ENCODE measurements around the gene RAB44.

Gene RAB44

DNA sequence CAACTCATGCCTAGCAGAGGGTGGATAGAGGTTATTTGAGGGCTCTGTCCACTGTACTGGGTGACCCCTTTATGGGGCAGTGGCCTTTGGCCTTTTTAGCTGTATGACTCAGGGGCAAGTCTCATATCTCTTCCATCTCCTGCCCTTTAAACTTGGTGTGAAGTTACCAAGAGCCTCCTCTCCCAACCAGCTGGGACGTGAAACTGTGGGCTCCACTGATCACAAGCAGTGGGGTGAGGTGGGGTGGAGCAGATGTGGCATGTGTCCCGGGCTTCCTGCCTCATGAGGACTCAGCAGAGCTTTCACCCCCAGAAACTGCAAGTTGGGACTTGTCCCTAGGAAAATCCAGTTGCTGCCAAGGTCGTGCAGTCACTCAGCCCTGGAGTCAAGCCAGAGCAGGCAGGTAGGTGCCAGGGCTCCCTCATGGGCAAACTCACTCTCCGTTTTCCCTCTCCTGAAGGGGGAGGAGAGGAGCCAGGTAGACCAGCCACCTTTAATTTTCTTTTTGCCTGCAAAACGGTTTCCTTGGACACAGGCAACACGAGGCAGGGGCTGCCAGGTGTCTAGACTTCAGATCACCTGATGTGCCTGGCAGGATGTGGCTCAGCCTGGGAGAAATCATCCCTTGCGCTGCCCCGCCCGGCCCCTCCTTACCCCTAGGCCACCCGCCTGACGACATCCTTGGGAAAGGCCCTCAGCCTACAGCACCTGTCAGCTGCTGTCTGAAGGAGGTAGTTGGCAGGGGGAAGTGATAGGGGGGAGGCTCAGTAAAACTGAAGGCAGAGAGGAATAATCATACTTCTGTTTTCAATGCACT lies 15.1 kb upstream of the RAB44 start:
- H3K4me1 ChIP-seq (ENCODE audit: control insufficient read depth, insufficient read depth, low read length), result peaks cover 8% of the 10 kb centered on the region

DNA sequence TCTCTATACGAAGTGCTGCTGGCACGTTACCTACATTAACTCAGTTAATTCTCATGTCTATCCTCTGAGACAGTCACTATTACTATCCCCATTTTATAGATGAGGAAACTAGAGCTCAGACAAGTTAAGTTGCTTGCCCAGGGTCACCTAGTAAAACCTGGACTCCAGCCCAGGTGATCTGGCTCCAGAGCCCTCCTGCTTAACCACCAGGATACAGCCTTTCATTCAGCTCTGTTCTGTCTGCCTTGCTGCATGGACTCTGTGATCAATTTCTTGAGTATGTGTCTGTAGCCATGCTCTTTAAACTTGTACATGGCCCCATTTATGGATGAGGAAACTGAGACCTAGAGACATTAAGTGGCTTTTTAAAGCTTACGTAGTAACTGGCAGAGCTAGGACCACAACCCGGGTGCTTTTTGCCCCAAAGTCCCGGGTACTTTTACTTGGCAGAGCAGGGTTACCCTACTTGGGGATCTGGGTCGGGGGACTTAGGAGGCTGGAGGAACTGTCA lies 14.4 kb upstream of the RAB44 start:
- Histone ChIP-seq H3K4me1 (ENCODE audit: control insufficient read depth, insufficient read depth, low read length) (0 out of 2 replicates have a peak, but pooled peaks cover 1% of the 10 kb centered on the region), H3K9me3 (ENCODE audit: control insufficient read depth, insufficient read depth, low read length) (no peaks in the 10 kb centered on the region), H3K27me3 (ENCODE audit: control insufficient read depth, insufficient read depth, low read length) (peaks cover 25% of the 10 kb centered on the region), H3K4me3 (ENCODE audit: low read depth, low read length) (no peak overlapping the region), H3K27ac (ENCODE audit: low read depth, low read length) (no peak overlapping the region), H3K36me3 (ENCODE audit: control insufficient read depth, insufficient read depth, low read length) (peaks cover 32% of the 10 kb centered on the region), H3K9ac (ENCODE audit: low read depth, low read length) (no peak overlapping the region)

More for the DNA sequence above, 15.1 kb upstream of the RAB44 start:
- Histone ChIP-seq H3K27me3 (ENCODE audit: control insufficient read depth, insufficient read depth, low read length) (peaks cover 31% of the 10 kb centered on the region), H3K9me3 (ENCODE audit: control insufficient read depth, insufficient read depth, low read length) (no peaks in the 10 kb centered on the region), H3K36me3 (ENCODE audit: control insufficient read depth, insufficient read depth, low read length) (peaks cover 32% of the 10 kb centered on the region), H3K9ac (ENCODE audit: low read depth, low read length) (no peak overlapping the region), H3K27ac (ENCODE audit: low read depth, low read length) (no peak overlapping the region), H3K4me3 (ENCODE audit: low read depth, low read length) (no peak overlapping the region)

- Histone ChIP-seq H3K27me3 (ENCODE audit: control insufficient read depth, insufficient read depth, low read length) (peaks cover 22% of the 10 kb centered on the region), H3K4me1 (ENCODE audit: control insufficient read depth, insufficient read depth, low read length) (no peaks in the 10 kb centered on the region), H3K9ac (ENCODE audit: low read depth, low read length) (no peak overlapping the region), H3K9me3 (ENCODE audit: control insufficient read depth, insufficient read depth, low read length) (no peaks in the 10 kb centered on the region), H3K4me3 (ENCODE audit: low read depth, low read length) (no peak overlapping the region), H3K36me3 (ENCODE audit: control insufficient read depth, insufficient read depth, low read length) (peaks cover 32% of the 10 kb centered on the region), H3K27ac (ENCODE audit: low read depth, low read length) (no peak overlapping the region)
These were observed 13.8 kb upstream of the RAB44 start for GRCh38 chr6:36683656-36684446.

DNA sequence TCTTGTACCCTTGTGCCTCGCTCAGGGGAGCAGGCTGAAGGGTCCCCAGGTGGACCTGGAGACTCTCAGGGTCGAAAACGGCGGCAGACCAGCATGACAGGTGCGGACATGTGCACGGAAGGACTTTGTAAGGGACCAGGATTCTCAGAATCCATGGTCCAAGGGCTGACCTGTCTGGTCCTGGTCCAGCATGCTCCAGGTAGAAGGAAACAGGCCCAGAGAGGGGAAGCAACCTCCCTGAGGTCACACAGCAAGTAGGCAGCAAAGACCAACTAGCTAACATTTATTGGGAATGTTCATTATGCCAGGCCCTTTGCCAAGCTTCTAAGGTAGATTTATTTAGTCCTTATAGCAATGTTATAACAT lies 13.2 kb upstream of the RAB44 start:
- H3K27ac ChIP-seq (ENCODE audit: low read depth, low read length), result no peak overlapping the region
- H3K9me3 ChIP-seq (ENCODE audit: control insufficient read depth, insufficient read depth, low read length), result no peaks in the 10 kb centered on the region
- no peak overlapping the region for H3K4me3 ChIP-seq (ENCODE audit: low read depth, low read length)
- H3K4me1 ChIP-seq (ENCODE audit: control insufficient read depth, insufficient read depth, low read length), result no peaks in the 10 kb centered on the region
- H3K9ac ChIP-seq (ENCODE audit: low read depth, low read length), result no peak overlapping the region
- peaks cover 32% of the 10 kb centered on the region for H3K36me3 ChIP-seq (ENCODE audit: control insufficient read depth, insufficient read depth, low read length)
- H3K27me3 ChIP-seq (ENCODE audit: control insufficient read depth, insufficient read depth, low read length), result peaks cover 16% of the 10 kb centered on the region

GRCh38 chr6:36685166-36685924 lies 12.3 kb upstream of the RAB44 start:
- Histone ChIP-seq H3K9me3 (ENCODE audit: control insufficient read depth, insufficient read depth, low read length) (no peaks in the 10 kb centered on the region), H3K27ac (ENCODE audit: low read depth, low read length) (no peak overlapping the region), H3K9ac (ENCODE audit: low read depth, low read length) (no peak overlapping the region), H3K4me3 (ENCODE audit: low read depth, low read length) (no peak overlapping the region), H3K27me3 (ENCODE audit: control insufficient read depth, insufficient read depth, low read length) (peaks cover 7% of the 10 kb centered on the region), H3K4me1 (ENCODE audit: control insufficient read depth, insufficient read depth, low read length) (no peaks in the 10 kb centered on the region), H3K36me3 (ENCODE audit: control insufficient read depth, insufficient read depth, low read length) (peaks cover 32% of the 10 kb centered on the region)

- Histone ChIP-seq H3K27me3 (ENCODE audit: control insufficient read depth, insufficient read depth, low read length) (no peaks in the 10 kb centered on the region), H3K4me1 (ENCODE audit: control insufficient read depth, insufficient read depth, low read length) (no peaks in the 10 kb centered on the region), H3K36me3 (ENCODE audit: control insufficient read depth, insufficient read depth, low read length) (peaks cover 32% of the 10 kb centered on the region), H3K4me3 (ENCODE audit: low read depth, low read length) (no peak overlapping the region), H3K9ac (ENCODE audit: low read depth, low read length) (no peak overlapping the region), H3K9me3 (ENCODE audit: control insufficient read depth, insufficient read depth, low read length) (no peaks in the 10 kb centered on the region), H3K27ac (ENCODE audit: low read depth, low read length) (no peak overlapping the region)
These were observed 11.5 kb upstream of the RAB44 start for GRCh38 chr6:36685926-36686667.

- no peak overlapping the region for H3K9ac ChIP-seq (ENCODE audit: low read depth, low read length)
- H3K9me3 ChIP-seq (ENCODE audit: control insufficient read depth, insufficient read depth, low read length), result no peaks in the 10 kb centered on the region
- H3K4me3 ChIP-seq (ENCODE audit: low read depth, low read length), result no peak overlapping the region
- H3K36me3 ChIP-seq (ENCODE audit: control insufficient read depth, insufficient read depth, low read length), result peaks cover 32% of the 10 kb centered on the region
- H3K27ac ChIP-seq (ENCODE audit: low read depth, low read length), result no peak overlapping the region
- no peaks in the 10 kb centered on the region for H3K27me3 ChIP-seq (ENCODE audit: control insufficient read depth, insufficient read depth, low read length)
- no peaks in the 10 kb centered on the region for H3K4me1 ChIP-seq (ENCODE audit: control insufficient read depth, insufficient read depth, low read length)
These were observed 10.7 kb upstream of the RAB44 start for GRCh38 chr6:36686668-36687513.

- Histone ChIP-seq H3K4me1 (ENCODE audit: control insufficient read depth, insufficient read depth, low read length) (no peaks in the 10 kb centered on the region), H3K27me3 (ENCODE audit: control insufficient read depth, insufficient read depth, low read length) (no peaks in the 10 kb centered on the region), H3K27ac (ENCODE audit: low read depth, low read length) (no peak overlapping the region), H3K4me3 (ENCODE audit: low read depth, low read length) (no peak overlapping the region), H3K36me3 (ENCODE audit: control insufficient read depth, insufficient read depth, low read length) (peaks cover 32% of the 10 kb centered on the region), H3K9me3 (ENCODE audit: control insufficient read depth, insufficient read depth, low read length) (no peaks in the 10 kb centered on the region), H3K9ac (ENCODE audit: low read depth, low read length) (no peak overlapping the region)
These were observed 9.4 kb upstream of the RAB44 start for GRCh38 chr6:36688063-36688738.

GRCh38 chr6:36688739-36689075 lies 8.9 kb upstream of the RAB44 start:
- no peaks in the 10 kb centered on the region for H3K9me3 ChIP-seq (ENCODE audit: control insufficient read depth, insufficient read depth, low read length)
- no peaks in the 10 kb centered on the region for H3K27me3 ChIP-seq (ENCODE audit: control insufficient read depth, insufficient read depth, low read length)
- no peak overlapping the region for H3K27ac ChIP-seq (ENCODE audit: low read depth, low read length)
- H3K4me1 ChIP-seq (ENCODE audit: control insufficient read depth, insufficient read depth, low read length), result no peaks in the 10 kb centered on the region
- no peak overlapping the region for H3K4me3 ChIP-seq (ENCODE audit: low read depth, low read length)
- no peak overlapping the region for H3K9ac ChIP-seq (ENCODE audit: low read depth, low read length)
- peaks cover 31% of the 10 kb centered on the region for H3K36me3 ChIP-seq (ENCODE audit: control insufficient read depth, insufficient read depth, low read length)

All from HUES48 (cell line).